Spleen (tissue), 11 donors: ENCODE measurements around the gene AMN. TPM values are rescaled to one million over a fixed set of nuclear protein-coding genes. Genes with fewer than 3 reads are reported as not detected.

Experiments
- DNase-seq: peaks from one replicate; pipeline ENCODE4 v3.0.0-alpha.2; 2020
- H3K27ac ChIP-seq, 8 donors: fragments of 200-600 bp; sonication (generic) in 7 of 8; 1 replicate in 4 of 8; 2 replicates in 4 of 8; pipeline versions ENCODE4 v1.5.0 to v1.8.0; 2016 to 2021; ENCODE audit warnings: inconsistent platforms in 4 of 8, mild to moderate bottlenecking in 4 of 8, moderate library complexity in 1 of 8
- H3K27me3 ChIP-seq, 7 donors: fragments of 200-600 bp; sonication (generic) in 6 of 7; replicated peaks in 1 of 7; 1 replicate in 4 of 7; 2 replicates in 3 of 7; pipeline versions ENCODE4 v1.5.0 to v1.8.0; 2016 to 2021; ENCODE audit warnings: inconsistent platforms in 3 of 7, mild to moderate bottlenecking in 1 of 7
- H3K36me3 ChIP-seq, 6 donors: fragments of 200-600 bp; sonication (generic) in 5 of 6; 1 replicate in 4 of 6; 2 replicates in 2 of 6; pipeline versions ENCODE4 v1.5.0 to v1.8.0; 2016 to 2021; ENCODE audit warnings: inconsistent platforms in 2 of 6
- H3K4me1 ChIP-seq, 6 donors: fragments of 200-600 bp; sonication (generic) in 5 of 6; 1 replicate in 3 of 6; 2 replicates in 3 of 6; pipeline versions ENCODE4 v1.5.0 to v1.8.0; 2016 to 2021; ENCODE audit warnings: inconsistent platforms in 3 of 6
- H3K4me3 ChIP-seq, 8 donors: fragments of 200-600 bp; sonication (generic) in 7 of 8; 1 replicate in 4 of 8; 2 replicates in 4 of 8; pipeline versions ENCODE4 v1.5.0 to v1.8.0; 2016 to 2021; ENCODE audit warnings: inconsistent platforms in 4 of 8, mild to moderate bottlenecking in 4 of 8, moderate library complexity in 2 of 8
- H3K9me3 ChIP-seq, 8 donors: fragments of 200-600 bp; sonication (generic) in 7 of 8; 1 replicate in 4 of 8; 2 replicates in 4 of 8; pipeline versions ENCODE4 v1.5.0 to v1.8.0; 2016 to 2021; ENCODE audit warnings: inconsistent platforms in 4 of 8
- POLR2A ChIP-seq, 3 donors: fragments of 450-650 bp; IDR thresholded peaks; one replicate each; pipeline ENCODE4 v1.5.1; 2017; ENCODE audit warnings: antibody characterized with exemption in 3 of 3, mild to moderate bottlenecking in 1 of 3
- POLR2AphosphoS5 ChIP-seq, 3 donors: sonication (generic); formaldehyde crosslinking; IDR thresholded peaks; one replicate each; pipeline ENCODE4 v1.5.1; 2017; ENCODE audit warnings: antibody characterized with exemption in 3 of 3
- WGBS, 5 donors: extraction: QIAGEN DNeasy Blood & Tissue Kit in 3 of 5; methylation state at CpG; one replicate each; pipeline versions ENCODE4 v1.1.5 to v1.1.7; 2013 to 2018; 5-methylcytosine and 5-hydroxymethylcytosine counted together
- intact Hi-C: fragments of 100-400 bp; cut with DNase I; formaldehyde crosslinking; loops from one replicate; pipeline ENCODE4 v1.15.0; 2023; ENCODE audit warnings: low total_unique reads
- polyA plus RNA-seq, 3 donors: library from polyadenylated mRNA; stranded (reverse); fragments of 200-250 nt; gene quantifications; one replicate each; pipeline ENCODE4 v1.2.1, GENCODE V29; 2013
- total RNA-seq, 7 donors: library from RNA; depleted of rRNA in 3 of 7; stranded (reverse); fragments of >200 nt in 3 of 7; fragmentation: NEBNext Ultra II Directional in 4 of 7; extraction: Animal tissue kit (Norgen Biotek cat#: 25700) in 4 of 7; gene quantifications; one replicate each; pipeline versions ENCODE4 v1.1.0 to v1.2.1, GENCODE V29; 2016 to 2021
- TF ChIP-seq, protein P1 (sequence below), 11 experiments: fragments of 200-600 bp in 7 of 11; fragments of 450-650 bp in 4 of 11; sonication (generic) in 4 of 11; IDR thresholded peaks in 8 of 11; conservative IDR thresholded peaks in 3 of 11; 1 replicate in 7 of 11; 2 replicates in 4 of 11; pipeline versions ENCODE4 v1.4.0 to v1.8.0; 2016 to 2021; ENCODE audit warnings: antibody characterized with exemption in 11 of 11, inconsistent platforms in 4 of 11, mild to moderate bottlenecking in 1 of 11
- donor health status: healthy with polysubstance abuse.
- donor health status: DM: no; HTN: no; CAD: no; lungs with moderate emphysema.
- donor health status: DM: no; HTN: no; CAD: no.
- donor health status: Bipolar disorder and iron deficiency.
- donor health status: healthy.
- donor health status: DM: no; HTN: no; CAD: no.
- donor health status: DM: yes; HTN: yes; CAD: no.

Gene AMN
- total and polyA plus RNA-seq, 10 donors, result 0.65 to 3.0 (median 2.2) TPM

DNA sequence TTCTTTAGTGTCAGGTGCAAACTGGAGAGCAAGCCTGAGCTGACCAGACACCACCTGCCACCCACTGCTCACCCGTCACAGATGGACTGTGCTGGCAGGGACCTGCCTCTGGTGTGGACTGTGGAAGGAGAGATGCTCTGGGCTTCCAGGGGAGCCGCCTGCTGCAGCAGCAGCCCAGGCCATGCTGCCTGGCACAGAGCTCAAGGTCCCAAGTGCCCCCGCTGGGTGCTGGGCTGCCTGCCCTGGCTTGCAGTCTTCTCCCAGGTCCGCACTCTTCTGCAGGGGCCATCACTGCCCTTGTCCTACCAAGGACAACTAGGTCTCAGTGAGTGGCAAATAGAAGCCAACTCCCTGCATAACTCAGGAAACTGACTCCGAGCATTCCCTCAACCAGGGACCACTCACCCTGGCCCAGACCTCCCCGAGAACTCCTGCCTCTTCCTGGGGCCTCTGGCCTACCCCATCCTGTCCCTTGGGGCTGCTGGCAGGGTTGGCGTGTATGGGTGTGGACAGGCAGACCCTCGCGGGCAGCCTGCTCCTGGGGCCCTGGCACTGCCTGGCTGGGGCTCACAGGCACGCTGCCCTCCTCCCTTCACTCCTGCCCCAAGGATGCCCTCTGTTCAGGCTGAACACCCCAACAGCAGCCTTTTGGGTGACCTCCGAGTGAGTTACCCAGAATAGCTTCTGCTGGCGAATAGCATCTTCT lies 9.3 kb downstream of the AMN start:
- Histone ChIP-seq H3K4me1 (peaks cover 13 to 42% (median 34%) of the 10 kb centered on the region in 6 donors), H3K9me3 (no peaks in the 10 kb centered on the region), H3K27ac (no peak overlapping the region), H3K4me3 (no peak overlapping the region), H3K36me3 (peaks cover 0 to 33% (median 7%) of the 10 kb centered on the region in 6 donors), H3K27me3 (peaks cover 3 to 50% (median 28%) of the 10 kb centered on the region in 7 donors)
- intact Hi-C loops, result no loop called here
- DNase-seq, result peak; percentile 70
- no peak for TF ChIP-seq POLR2AphosphoS5 (IDR thresholded peaks at IDR 0.05)
- no peak for TF ChIP-seq POLR2A (IDR thresholded peaks at IDR 0.05)
- TF ChIP-seq, protein P1, sequence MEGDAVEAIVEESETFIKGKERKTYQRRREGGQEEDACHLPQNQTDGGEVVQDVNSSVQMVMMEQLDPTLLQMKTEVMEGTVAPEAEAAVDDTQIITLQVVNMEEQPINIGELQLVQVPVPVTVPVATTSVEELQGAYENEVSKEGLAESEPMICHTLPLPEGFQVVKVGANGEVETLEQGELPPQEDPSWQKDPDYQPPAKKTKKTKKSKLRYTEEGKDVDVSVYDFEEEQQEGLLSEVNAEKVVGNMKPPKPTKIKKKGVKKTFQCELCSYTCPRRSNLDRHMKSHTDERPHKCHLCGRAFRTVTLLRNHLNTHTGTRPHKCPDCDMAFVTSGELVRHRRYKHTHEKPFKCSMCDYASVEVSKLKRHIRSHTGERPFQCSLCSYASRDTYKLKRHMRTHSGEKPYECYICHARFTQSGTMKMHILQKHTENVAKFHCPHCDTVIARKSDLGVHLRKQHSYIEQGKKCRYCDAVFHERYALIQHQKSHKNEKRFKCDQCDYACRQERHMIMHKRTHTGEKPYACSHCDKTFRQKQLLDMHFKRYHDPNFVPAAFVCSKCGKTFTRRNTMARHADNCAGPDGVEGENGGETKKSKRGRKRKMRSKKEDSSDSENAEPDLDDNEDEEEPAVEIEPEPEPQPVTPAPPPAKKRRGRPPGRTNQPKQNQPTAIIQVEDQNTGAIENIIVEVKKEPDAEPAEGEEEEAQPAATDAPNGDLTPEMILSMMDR (IDR thresholded peaks at IDR 0.05 in 8 of 11, conservative IDR thresholded peaks at IDR 0.05 in 3 of 11), result no peak
- WGBS, 5 donors, result 87 to 91% (median 90%) methylated on average over 9 to 12 of the region's 12 CpGs

DNA sequence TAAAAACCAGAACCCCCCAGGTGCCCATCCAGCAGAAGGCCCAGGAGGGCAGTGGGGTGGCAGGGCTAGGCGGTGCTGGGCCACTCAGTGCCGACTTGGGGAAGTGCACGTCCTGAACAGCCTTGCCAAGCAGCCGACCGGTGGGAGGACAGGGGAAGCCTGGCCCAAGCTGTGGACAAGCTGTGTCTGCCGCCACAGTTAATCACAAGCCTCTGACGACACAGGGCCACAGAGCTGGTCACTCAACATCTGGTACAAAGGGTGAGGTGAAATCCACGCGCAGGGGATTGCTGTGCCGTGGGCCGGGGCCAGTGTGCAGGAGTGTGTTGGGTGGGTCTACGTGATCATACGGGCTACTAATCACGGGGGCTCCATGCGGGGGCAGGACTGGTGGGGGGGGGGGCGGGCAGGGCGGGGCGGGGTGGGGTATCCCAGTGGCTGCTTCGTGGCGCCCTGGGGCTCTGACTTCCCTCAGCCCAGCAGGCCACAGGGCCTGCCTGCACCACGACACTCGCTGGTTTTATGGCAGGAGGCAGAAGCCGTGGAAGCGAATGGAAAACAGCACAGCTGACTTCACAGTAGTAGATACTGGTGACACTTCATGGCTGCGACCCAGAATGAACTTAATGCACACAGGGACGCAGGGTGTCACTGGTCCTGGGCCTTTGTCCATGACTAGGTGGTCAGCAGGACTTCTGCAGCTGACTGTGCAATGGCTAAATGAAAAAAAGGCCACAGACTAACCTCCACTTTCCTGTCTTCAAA lies 10.2 kb downstream of the AMN start:
- no peak overlapping the region for H3K27ac ChIP-seq
- intact Hi-C loops, result no loop called here
- H3K4me3 ChIP-seq, result no peak overlapping the region
- no peak for TF ChIP-seq POLR2A (IDR thresholded peaks at IDR 0.05)
- TF ChIP-seq, protein P1 (IDR thresholded peaks at IDR 0.05 in 8 of 11, conservative IDR thresholded peaks at IDR 0.05 in 3 of 11), result no peak
- TF ChIP-seq POLR2AphosphoS5 (IDR thresholded peaks at IDR 0.05), result peak in 2 of 3 donors; percentile 9 to 37
- peaks cover 0 to 42% (median 12%) of the 10 kb centered on the region in 6 donors for H3K36me3 ChIP-seq
- DNase-seq, result peak; percentile 52
- H3K9me3 ChIP-seq, result no peaks in the 10 kb centered on the region
- H3K27me3 ChIP-seq, result peaks cover 3 to 41% (median 28%) of the 10 kb centered on the region in 7 donors
- peaks cover 13 to 39% (median 31%) of the 10 kb centered on the region in 6 donors for H3K4me1 ChIP-seq
- WGBS, 5 donors, result 87 to 92% (median 92%) methylated on average over 21 to 26 of the region's 26 CpGs

DNA sequence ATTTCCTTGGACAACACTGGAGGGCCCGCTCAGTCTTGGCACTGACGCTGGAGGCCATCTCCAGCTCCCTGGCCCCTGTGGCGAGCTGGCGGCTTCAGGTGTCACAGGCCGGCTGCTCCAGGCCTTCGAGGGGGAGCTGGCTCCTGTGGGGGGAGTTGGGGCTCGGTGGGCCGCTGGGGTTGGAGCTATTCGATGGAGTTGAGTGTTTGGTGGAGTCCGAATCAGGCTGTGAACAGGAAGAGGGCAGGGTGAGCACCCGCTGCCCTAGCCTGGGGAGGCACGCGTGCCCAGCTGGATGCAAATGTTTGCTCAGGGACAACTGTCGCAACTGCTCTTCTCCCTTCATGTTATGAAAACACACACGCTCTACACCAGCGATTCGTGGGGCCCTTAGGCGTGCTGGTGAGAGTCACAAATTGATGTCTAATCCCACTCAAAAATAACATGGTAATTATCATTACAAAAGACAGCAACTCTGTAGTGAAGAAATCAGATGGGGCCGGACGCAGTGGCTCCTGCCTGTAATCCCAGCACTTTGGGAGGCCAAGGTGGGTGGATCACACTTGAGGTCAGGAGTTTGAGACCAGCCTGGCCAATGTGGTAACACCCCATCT lies 11.3 kb downstream of the AMN start:
- intact Hi-C loops, result no loop called here
- TF ChIP-seq, protein P1 (IDR thresholded peaks at IDR 0.05 in 8 of 11, conservative IDR thresholded peaks at IDR 0.05 in 3 of 11), result no peak
- peak in 1 of 3 donors; percentile 27 for TF ChIP-seq POLR2AphosphoS5 (IDR thresholded peaks at IDR 0.05)
- peaks cover 3 to 30% (median 23%) of the 10 kb centered on the region in 7 donors for H3K27me3 ChIP-seq

More for the DNA sequence above, 11.3 kb downstream of the AMN start:
- Histone ChIP-seq H3K4me3 (no peak overlapping the region), H3K4me1 (peaks cover 7 to 28% (median 22%) of the 10 kb centered on the region in 6 donors), H3K27ac (no peak overlapping the region), H3K36me3 (peaks cover 0 to 53% (median 20%) of the 10 kb centered on the region in 6 donors), H3K9me3 (no peaks in the 10 kb centered on the region)
- 78 to 92% (median 91%) methylated on average over 20 of the region's 20 CpGs for WGBS, 5 donors
- peak; percentile 56 for DNase-seq
